ENCODE results near the gene TKTL1.
"Not testable (repeated sequence)": the region's sequence is repeated elsewhere in the genome, so short reads cannot be mapped to it uniquely, and the experiment has no call there.

Gene TKTL1

DNA sequence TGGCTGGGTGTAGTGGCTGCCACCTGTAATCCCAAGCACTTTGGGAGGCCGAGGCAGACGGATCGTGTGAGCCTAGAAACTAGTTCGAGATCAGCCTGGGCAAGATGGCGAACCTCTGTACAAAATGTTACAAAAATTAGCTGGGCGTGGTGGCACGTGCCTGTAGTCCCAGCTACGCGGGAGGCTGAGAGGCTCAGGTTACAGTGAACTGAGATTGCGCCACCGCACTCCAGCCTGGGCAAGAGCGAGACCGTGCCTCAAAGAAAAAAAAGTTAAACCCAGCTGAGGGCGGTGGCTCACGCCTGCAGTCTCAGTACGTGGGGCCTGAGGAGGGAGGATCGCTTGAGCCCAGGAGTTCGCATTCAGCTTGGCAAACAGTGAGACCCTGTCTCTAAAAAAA, 1.1 kb downstream of the TKTL1 start:
- no peak for TF ChIP-seq POLR2A (IDR thresholded peaks at IDR 0.05; ENCODE audit: extremely low read depth, insufficient read length)
- TF ChIP-seq, protein P1, sequence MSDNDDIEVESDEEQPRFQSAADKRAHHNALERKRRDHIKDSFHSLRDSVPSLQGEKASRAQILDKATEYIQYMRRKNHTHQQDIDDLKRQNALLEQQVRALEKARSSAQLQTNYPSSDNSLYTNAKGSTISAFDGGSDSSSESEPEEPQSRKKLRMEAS (IDR thresholded peaks at IDR 0.05; ENCODE audit: low read depth, low read length) = no peak
- no peak for TF ChIP-seq MYC (IDR thresholded peaks at IDR 0.05; ENCODE audit: low read depth, low read length)
- TF ChIP-seq, protein P2, sequence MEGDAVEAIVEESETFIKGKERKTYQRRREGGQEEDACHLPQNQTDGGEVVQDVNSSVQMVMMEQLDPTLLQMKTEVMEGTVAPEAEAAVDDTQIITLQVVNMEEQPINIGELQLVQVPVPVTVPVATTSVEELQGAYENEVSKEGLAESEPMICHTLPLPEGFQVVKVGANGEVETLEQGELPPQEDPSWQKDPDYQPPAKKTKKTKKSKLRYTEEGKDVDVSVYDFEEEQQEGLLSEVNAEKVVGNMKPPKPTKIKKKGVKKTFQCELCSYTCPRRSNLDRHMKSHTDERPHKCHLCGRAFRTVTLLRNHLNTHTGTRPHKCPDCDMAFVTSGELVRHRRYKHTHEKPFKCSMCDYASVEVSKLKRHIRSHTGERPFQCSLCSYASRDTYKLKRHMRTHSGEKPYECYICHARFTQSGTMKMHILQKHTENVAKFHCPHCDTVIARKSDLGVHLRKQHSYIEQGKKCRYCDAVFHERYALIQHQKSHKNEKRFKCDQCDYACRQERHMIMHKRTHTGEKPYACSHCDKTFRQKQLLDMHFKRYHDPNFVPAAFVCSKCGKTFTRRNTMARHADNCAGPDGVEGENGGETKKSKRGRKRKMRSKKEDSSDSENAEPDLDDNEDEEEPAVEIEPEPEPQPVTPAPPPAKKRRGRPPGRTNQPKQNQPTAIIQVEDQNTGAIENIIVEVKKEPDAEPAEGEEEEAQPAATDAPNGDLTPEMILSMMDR (IDR thresholded peaks at IDR 0.05; ENCODE audit: low read depth, low read length) = no peak
- H3K4me3 ChIP-seq (ENCODE audit: low read depth, low read length) = no peak overlapping the region

DNA sequence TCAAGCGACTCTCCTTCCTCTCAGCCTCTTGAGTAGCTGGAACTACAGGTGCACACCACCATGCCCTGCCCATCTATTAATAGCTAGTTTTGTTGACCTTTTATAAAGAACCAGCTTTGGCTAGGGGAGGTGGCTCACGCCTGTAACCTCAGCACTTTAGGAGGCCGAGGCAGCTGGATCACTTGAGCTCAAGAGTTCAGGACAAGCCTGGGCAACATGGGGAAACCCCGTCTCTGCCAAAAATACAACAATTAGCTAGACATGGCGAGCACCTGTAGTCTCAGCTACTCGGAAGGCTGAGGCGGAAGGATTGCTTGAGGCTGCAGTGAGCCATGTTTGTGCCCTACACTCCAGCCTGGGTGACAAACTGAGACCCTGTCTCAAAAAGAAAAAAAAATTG, 2.7 kb downstream of the TKTL1 start:
- no peak for TF ChIP-seq POLR2A (IDR thresholded peaks at IDR 0.05; ENCODE audit: extremely low read depth, insufficient read length)
- no peak for TF ChIP-seq MYC (IDR thresholded peaks at IDR 0.05; ENCODE audit: low read depth, low read length)
- TF ChIP-seq, protein P1 (IDR thresholded peaks at IDR 0.05; ENCODE audit: low read depth, low read length) = no peak
- TF ChIP-seq, protein P2 (IDR thresholded peaks at IDR 0.05; ENCODE audit: low read depth, low read length) = no peak
- H3K4me3 ChIP-seq (ENCODE audit: low read depth, low read length) = no peak overlapping the region
- DNase-seq (ENCODE audit: low read depth) = no peak

More for the DNA sequence above, 1.1 kb downstream of the TKTL1 start:
- no peak for DNase-seq (ENCODE audit: low read depth)

DNA sequence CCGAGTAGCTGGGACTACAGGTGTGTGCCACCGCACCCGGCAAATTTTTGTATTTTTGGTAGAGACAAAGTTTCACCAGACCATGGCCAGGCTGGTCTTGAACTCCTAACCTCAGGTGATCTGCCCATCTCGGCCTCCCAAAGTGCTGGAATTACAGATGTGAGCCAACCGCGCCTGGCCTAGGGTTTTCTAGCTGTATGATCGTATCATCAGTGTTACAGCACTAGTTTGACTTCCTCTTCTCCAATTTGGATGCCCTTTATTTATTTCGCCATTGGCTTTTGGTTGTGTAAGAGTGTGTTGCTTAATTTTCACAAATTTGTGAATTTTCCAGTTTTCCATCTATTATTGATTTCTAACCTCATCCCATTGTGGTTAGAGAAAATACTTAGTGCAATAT, 5.2 kb downstream of the TKTL1 start:
- no peak overlapping the region for H3K4me3 ChIP-seq (ENCODE audit: low read depth, low read length)
- peak; percentile 72 for DNase-seq (ENCODE audit: low read depth)
- TF ChIP-seq MYC (IDR thresholded peaks at IDR 0.05; ENCODE audit: low read depth, low read length) (no peak), POLR2A (IDR thresholded peaks at IDR 0.05; ENCODE audit: extremely low read depth, insufficient read length) (no peak)
- TF ChIP-seq, protein P2 (IDR thresholded peaks at IDR 0.05; ENCODE audit: low read depth, low read length) = no peak
- TF ChIP-seq, protein P1 (IDR thresholded peaks at IDR 0.05; ENCODE audit: low read depth, low read length) = no peak

DNA sequence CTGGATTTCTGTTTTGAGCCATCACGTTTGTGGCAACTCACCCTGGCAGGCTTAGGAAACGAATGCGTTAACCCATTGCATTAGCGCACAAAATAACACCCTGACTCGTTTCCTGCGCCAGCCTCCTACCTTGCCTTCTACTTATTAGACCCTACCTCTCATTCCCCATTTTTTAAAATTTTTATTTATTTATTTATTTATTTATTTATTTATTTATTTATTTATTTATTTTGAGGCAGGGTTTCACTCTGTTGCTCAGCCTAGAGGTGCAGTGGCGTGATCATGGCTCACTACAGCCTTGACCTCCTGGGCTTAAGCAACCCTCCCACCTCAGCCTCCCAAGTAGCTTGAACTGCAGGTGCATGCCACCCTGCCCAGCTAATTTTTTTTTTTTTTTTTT, 7.4 kb downstream of the TKTL1 start:
- not testable (repeated sequence) for H3K4me3 ChIP-seq (ENCODE audit: low read depth, low read length)

DNA sequence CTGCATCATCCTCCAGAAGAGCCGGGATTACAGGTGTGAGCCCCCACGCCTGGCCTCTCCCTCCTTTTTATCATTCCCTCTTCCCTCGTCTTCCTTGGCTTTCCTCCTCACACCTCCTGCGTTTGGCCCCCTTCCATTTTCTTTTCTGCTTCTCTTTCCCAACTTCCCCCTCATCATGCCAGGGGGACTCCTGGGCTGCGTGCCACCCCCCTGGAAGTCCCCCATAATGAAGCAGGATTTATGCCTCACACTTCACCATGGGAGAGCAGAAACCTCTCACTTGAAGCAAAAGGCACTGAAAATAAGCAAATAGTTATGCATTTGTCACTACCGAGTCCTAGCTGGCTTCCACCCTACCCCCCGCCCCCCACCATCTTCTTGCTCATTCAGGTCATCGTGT, 7.9 kb downstream of the TKTL1 start:
- DNase-seq (ENCODE audit: low read depth) = no peak
- TF ChIP-seq POLR2A (IDR thresholded peaks at IDR 0.05; ENCODE audit: extremely low read depth, insufficient read length) = no peak
- H3K4me3 ChIP-seq (ENCODE audit: low read depth, low read length) = no peak overlapping the region

More for the DNA sequence above, 7.4 kb downstream of the TKTL1 start:
- not testable (repeated sequence) for DNase-seq (ENCODE audit: low read depth)

DNA sequence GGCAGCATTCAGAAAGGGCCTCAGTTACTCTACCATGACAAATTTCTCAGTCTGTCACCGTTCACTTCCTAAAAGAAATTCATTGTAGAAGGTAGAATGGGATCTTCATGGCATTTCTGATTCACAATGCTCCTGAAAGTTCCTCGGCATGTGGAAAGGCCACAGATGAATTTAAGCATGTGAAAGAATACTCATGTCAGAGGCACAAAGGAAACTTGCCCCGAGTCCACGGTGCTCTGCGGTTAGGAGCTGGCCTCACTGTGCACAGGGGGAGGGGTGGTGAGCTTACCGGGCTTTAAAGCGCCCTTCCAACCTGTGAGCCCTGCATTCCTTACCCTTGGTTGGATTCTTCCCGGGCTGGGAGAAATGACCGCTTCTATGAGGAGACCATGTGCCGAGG, 9.3 kb downstream of the TKTL1 start:
- TF ChIP-seq, protein P1 (IDR thresholded peaks at IDR 0.05; ENCODE audit: low read depth, low read length) = no peak
- TF ChIP-seq MYC (IDR thresholded peaks at IDR 0.05; ENCODE audit: low read depth, low read length) = no peak
- DNase-seq (ENCODE audit: low read depth) = no peak
- H3K4me3 ChIP-seq (ENCODE audit: low read depth, low read length) = no peak overlapping the region

DNA sequence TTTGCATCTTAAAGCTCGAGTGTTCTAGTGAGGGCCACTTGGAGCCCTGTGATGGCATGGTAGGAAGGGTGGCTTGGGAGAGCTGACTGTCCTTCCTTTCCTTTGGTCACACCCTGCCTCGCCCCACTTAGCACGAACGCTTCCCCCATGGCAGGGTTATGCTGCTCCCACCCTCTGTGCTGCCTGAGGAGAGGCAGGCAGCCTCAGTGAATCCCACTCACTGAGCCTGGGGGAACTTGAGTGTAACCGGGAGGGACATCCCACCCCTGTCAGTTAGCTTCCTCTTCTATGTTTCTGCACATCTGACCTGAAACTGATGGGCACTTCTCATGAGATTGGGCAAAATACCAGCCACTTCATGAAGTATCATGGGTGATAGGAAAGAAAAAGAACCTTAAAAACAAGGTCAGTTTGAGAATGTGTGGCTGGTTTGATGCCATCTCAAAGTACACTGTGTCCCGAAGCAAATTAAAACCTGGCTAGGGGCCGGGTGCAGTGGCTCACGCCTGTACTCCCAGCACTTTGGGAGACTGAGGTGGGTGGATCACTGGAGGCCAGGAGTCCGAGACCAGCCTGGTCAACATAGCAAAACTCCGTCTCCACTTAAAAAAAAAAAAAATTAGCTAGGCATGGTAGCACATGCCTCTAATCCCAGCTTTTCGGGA, 10.1 kb downstream of the TKTL1 start:
- TF ChIP-seq, protein P2 (IDR thresholded peaks at IDR 0.05; ENCODE audit: low read depth, low read length) = no peak
- TF ChIP-seq MYC (IDR thresholded peaks at IDR 0.05; ENCODE audit: low read depth, low read length) = no peak
- TF ChIP-seq, protein P1 (IDR thresholded peaks at IDR 0.05; ENCODE audit: low read depth, low read length) = no peak
- no peak for TF ChIP-seq POLR2A (IDR thresholded peaks at IDR 0.05; ENCODE audit: extremely low read depth, insufficient read length)
- no peak for DNase-seq (ENCODE audit: low read depth)
- no peak overlapping the region for H3K4me3 ChIP-seq (ENCODE audit: low read depth, low read length)
